ENCODE results near the gene P2RY8.
"Not testable (repeated sequence)": the region's sequence is repeated elsewhere in the genome, so short reads cannot be mapped to it uniquely, and the experiment has no call there.

Gene P2RY8

GRCh38 chrX:1483843-1484637 lies 52.9 kb downstream of the P2RY8 start:
- no peak for TF ChIP-seq CTCF (IDR thresholded peaks at IDR 0.05; ENCODE audit: borderline replicate concordance, insufficient read depth, low read depth, low read length)
- no peak overlapping the region for H3K4me3 ChIP-seq (ENCODE audit: low read depth, low read length)

GRCh38 chrX:1482530-1482928 lies 54.5 kb downstream of the P2RY8 start:
- H3K4me3 ChIP-seq (ENCODE audit: low read depth, low read length) = not testable (repeated sequence)

- no peak overlapping the region for H3K4me3 ChIP-seq (ENCODE audit: low read depth, low read length)
- TF ChIP-seq CTCF (IDR thresholded peaks at IDR 0.05; ENCODE audit: borderline replicate concordance, insufficient read depth, low read depth, low read length) = no peak
These were observed 55.1 kb downstream of the P2RY8 start for GRCh38 chrX:1481636-1482529.

- TF ChIP-seq CTCF (IDR thresholded peaks at IDR 0.05; ENCODE audit: borderline replicate concordance, insufficient read depth, low read depth, low read length) = no peak
- no peak overlapping the region for H3K4me3 ChIP-seq (ENCODE audit: low read depth, low read length)
These were observed 56.8 kb downstream of the P2RY8 start for GRCh38 chrX:1480082-1480785.

- no peak overlapping the region for H3K4me3 ChIP-seq (ENCODE audit: low read depth, low read length)
- TF ChIP-seq CTCF (IDR thresholded peaks at IDR 0.05; ENCODE audit: borderline replicate concordance, insufficient read depth, low read depth, low read length) = no peak
These were observed 59.1 kb downstream of the P2RY8 start for GRCh38 chrX:1477801-1478458.

GRCh38 chrX:1477229-1477628 lies 59.8 kb downstream of the P2RY8 start:
- H3K4me3 ChIP-seq (ENCODE audit: low read depth, low read length) = no peak overlapping the region
- TF ChIP-seq CTCF (IDR thresholded peaks at IDR 0.05; ENCODE audit: borderline replicate concordance, insufficient read depth, low read depth, low read length) = no peak

GRCh38 chrX:1476682-1477081 lies 60.3 kb downstream of the P2RY8 start:
- no peak for TF ChIP-seq CTCF (IDR thresholded peaks at IDR 0.05; ENCODE audit: borderline replicate concordance, insufficient read depth, low read depth, low read length)
- no peak overlapping the region for H3K4me3 ChIP-seq (ENCODE audit: low read depth, low read length)
